ENCODE measurements around the gene GPC6.
"Not testable (repeated sequence)": the region's sequence is repeated elsewhere in the genome, so short reads cannot be mapped to it uniquely, and the experiment has no call there.

GRCh38 chr13:93323880-93324279 lies 97.3 kb downstream of the GPC6 start:
- TF ChIP-seq EZH2 (IDR thresholded peaks at IDR 0.05; ENCODE audit: borderline replicate concordance); EZH2phosphoT487 (IDR thresholded peaks at IDR 0.05; ENCODE audit: low read depth, severe bottlenecking, unreplicated experiment): not testable (repeated sequence)
- TF ChIP-seq, protein P1, sequence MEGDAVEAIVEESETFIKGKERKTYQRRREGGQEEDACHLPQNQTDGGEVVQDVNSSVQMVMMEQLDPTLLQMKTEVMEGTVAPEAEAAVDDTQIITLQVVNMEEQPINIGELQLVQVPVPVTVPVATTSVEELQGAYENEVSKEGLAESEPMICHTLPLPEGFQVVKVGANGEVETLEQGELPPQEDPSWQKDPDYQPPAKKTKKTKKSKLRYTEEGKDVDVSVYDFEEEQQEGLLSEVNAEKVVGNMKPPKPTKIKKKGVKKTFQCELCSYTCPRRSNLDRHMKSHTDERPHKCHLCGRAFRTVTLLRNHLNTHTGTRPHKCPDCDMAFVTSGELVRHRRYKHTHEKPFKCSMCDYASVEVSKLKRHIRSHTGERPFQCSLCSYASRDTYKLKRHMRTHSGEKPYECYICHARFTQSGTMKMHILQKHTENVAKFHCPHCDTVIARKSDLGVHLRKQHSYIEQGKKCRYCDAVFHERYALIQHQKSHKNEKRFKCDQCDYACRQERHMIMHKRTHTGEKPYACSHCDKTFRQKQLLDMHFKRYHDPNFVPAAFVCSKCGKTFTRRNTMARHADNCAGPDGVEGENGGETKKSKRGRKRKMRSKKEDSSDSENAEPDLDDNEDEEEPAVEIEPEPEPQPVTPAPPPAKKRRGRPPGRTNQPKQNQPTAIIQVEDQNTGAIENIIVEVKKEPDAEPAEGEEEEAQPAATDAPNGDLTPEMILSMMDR (IDR thresholded peaks at IDR 0.05; ENCODE audit: poor library complexity) = not testable (repeated sequence)
